Measurements from ENCODE around the gene HOXC10.

Gene HOXC10

DNA sequence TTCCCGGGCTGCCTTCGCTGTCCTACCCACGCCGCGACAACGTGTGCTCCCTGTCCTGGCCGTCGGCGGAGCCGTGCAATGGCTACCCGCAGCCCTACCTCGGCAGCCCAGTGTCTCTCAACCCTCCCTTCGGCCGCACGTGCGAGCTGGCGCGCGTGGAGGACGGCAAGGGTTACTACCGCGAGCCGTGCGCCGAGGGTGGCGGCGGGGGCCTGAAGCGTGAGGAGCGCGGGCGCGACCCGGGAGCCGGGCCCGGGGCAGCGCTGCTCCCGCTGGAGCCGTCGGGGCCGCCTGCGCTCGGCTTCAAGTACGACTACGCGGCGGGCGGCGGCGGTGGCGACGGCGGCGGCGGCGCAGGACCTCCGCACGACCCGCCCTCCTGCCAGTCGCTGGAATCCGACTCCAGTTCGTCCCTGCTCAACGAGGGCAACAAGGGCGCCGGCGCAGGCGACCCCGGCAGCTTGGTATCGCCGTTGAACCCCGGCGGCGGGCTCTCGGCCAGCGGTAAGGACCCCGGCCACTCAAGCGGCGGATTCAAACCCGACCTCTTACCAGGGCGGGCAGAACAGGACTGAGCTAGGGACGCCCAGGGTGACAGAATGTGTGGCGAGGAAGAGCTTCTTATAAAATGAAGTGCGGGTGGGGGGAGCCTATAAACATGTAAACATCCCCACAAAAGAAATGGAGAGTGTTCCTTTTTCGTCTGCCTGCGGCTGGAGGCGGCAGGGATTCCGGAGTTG lies 29.7 kb upstream of the HOXC10 start:
- no peak overlapping the region for H3K4me3 Mint-ChIP-seq

DNA sequence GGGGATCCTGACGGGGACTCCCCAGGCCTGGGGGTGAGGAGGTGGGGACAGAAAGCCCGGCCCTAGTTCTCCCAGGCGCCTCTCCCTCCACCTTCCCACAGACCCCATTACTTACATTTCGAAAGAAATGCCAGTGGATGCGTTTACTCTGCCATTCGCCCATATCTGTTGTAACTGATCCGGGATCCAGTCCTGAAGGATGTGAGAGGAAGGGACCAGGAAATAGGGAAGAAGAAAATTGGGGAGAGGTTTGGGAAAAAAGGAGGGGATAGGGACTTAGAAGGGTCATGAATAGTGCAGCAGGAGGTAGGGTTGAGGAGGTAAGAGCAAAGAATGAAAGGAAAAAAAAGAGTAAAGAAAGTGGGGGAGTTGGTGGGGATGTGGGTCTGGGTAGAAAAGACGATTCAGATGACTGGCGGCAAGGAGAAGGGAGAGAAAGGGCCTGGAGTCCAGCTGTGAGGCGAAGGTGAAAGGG lies 29.1 kb upstream of the HOXC10 start:
- Mint-ChIP-seq H3K9me3 (peaks cover 4 to 6% of the 10 kb centered on the region in 2 donors), H3K4me3 (peak overlapping the region; percentile 54 to 55)

More for the DNA sequence above, 29.7 kb upstream of the HOXC10 start:
- Mint-ChIP-seq H3K36me3 (peaks cover 0 to 6% of the 10 kb centered on the region in 2 donors), H3K9me3 (peaks cover 4 to 6% of the 10 kb centered on the region in 2 donors), H3K27ac (peak overlapping the region; percentile 73), H3K27me3 (peaks cover 79 to 90% of the 10 kb centered on the region in 2 donors), H3K4me1 (peaks cover 14 to 27% of the 10 kb centered on the region in 2 donors)
- DNase-seq: no peak
- no peak for ATAC-seq (replicated peaks)

GRCh38 chr12:53956251-53956887 lies 28.6 kb upstream of the HOXC10 start:
- Mint-ChIP-seq H3K4me1 (peaks cover 10 to 30% of the 10 kb centered on the region in 2 donors), H3K36me3 (peaks cover 2 to 6% of the 10 kb centered on the region in 2 donors), H3K4me3 (peak overlapping the region; percentile 54 to 55), H3K9me3 (peaks cover 4 to 6% of the 10 kb centered on the region in 2 donors), H3K27ac (peak overlapping the region; percentile 84), H3K27me3 (peaks cover 76 to 90% of the 10 kb centered on the region in 2 donors)
- ATAC-seq (replicated peaks) (no peak), DNase-seq (no peak)

More for the DNA sequence above, 29.1 kb upstream of the HOXC10 start:
- Mint-ChIP-seq H3K4me1 (peaks cover 14 to 30% of the 10 kb centered on the region in 2 donors), H3K36me3 (peaks cover 2 to 6% of the 10 kb centered on the region in 2 donors), H3K27me3 (peaks cover 80 to 90% of the 10 kb centered on the region in 2 donors), H3K27ac (peak overlapping the region; percentile 84)
- no peak for DNase-seq
- ATAC-seq (replicated peaks): no peak

- peak overlapping the region; percentile 51 for H3K27ac Mint-ChIP-seq
- H3K4me3 Mint-ChIP-seq: no peak overlapping the region
- no peak for ATAC-seq (replicated peaks)
- H3K36me3 Mint-ChIP-seq: peaks cover 2 to 6% of the 10 kb centered on the region in 2 donors
- no peak for DNase-seq
- H3K4me1 Mint-ChIP-seq: peaks cover 10 to 26% of the 10 kb centered on the region in 2 donors
- peaks cover 70 to 89% of the 10 kb centered on the region in 2 donors for H3K27me3 Mint-ChIP-seq
- peaks cover 4 to 6% of the 10 kb centered on the region in 2 donors for H3K9me3 Mint-ChIP-seq
These were observed 27.9 kb upstream of the HOXC10 start for GRCh38 chr12:53956914-53957536.

DNA sequence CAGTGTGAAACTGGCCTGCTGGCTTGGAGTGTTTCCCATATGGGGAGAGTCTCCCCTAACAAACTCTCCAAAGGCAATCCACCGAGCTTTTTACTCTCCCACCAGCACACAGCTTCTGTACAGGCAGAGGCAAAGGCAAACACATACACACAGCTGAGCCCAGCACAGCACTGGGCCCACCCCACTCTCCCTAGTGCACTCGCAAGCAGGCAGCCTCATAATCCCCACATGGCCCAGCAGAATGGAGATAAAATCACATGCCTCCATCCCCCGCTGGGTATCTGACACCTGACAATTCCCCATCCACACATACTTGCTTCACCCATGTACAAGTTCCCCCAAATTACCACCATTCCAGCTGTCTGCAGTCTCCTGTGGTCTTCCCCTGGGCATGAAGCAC lies 26.8 kb upstream of the HOXC10 start:
- peaks cover 2 to 6% of the 10 kb centered on the region in 2 donors for H3K36me3 Mint-ChIP-seq
- peaks cover 4 to 6% of the 10 kb centered on the region in 2 donors for H3K9me3 Mint-ChIP-seq
- H3K27me3 Mint-ChIP-seq: peaks cover 72 to 86% of the 10 kb centered on the region in 2 donors
- no peak overlapping the region for H3K4me3 Mint-ChIP-seq
- no peak for ATAC-seq (replicated peaks)
- no peak for DNase-seq
- H3K4me1 Mint-ChIP-seq: peaks cover 10 to 29% of the 10 kb centered on the region in 2 donors
- no peak overlapping the region for H3K27ac Mint-ChIP-seq

- H3K4me3 Mint-ChIP-seq: no peak overlapping the region
- peaks cover 0 to 2% of the 10 kb centered on the region in 2 donors for H3K36me3 Mint-ChIP-seq
- peaks cover 73 to 86% of the 10 kb centered on the region in 2 donors for H3K27me3 Mint-ChIP-seq
- H3K27ac Mint-ChIP-seq: peak overlapping the region; percentile 82
- no peak for ATAC-seq (replicated peaks)
- H3K4me1 Mint-ChIP-seq: peaks cover 11 to 41% of the 10 kb centered on the region in 2 donors
- DNase-seq: no peak
- H3K9me3 Mint-ChIP-seq: peaks cover 6 to 8% of the 10 kb centered on the region in 2 donors
These were observed 25.6 kb upstream of the HOXC10 start for GRCh38 chr12:53959314-53959713.

DNA sequence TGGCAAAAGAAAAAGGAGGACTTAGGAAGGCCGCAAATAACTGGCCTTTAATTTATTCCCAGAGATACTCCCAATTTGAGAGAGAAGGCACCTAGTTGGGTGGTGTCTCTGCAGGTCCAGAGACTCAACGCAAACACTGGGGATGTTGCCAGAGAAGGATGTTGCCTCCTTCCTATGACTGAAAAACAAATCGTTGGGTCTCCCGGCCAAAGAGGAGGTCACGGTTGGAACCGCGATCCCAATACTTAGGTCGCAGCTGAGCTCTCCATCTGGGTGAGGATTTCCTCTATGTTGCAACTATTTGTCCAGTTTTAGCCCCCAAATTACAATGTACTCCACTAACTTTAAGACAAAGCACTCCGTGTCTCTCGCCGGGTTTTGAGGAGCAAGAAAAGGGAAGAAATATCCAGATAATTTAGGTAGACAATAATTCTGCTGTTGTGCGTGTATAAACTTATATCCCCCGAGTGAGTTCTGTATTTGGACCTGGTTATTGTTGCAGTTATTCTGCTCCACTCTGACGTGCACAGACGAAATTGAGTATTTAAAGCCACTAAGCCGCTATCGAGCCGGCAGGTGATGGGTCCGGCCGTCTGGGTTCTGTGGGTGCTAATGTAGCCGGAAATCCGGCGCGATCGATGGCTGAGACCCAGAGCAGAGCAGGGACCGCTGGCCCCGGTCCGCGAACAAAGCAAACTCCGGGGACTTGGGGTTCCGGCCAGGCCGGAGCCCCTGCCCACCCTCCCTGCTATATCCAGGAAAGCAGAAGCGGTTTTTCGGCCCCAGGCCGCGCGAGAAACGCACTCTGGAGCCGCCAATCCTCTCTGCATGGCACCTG lies 24.5 kb upstream of the HOXC10 start:
- Mint-ChIP-seq H3K36me3 (peaks cover 0 to 3% of the 10 kb centered on the region in 2 donors), H3K4me3 (peak overlapping the region; percentile 16 to 50), H3K9me3 (peaks cover 6 to 8% of the 10 kb centered on the region in 2 donors), H3K4me1 (peaks cover 16 to 47% of the 10 kb centered on the region in 2 donors), H3K27ac (peak overlapping the region; percentile 82), H3K27me3 (peaks cover 79 to 93% of the 10 kb centered on the region in 2 donors)
- ATAC-seq (replicated peaks) (no peak), DNase-seq (no peak)

- H3K27ac Mint-ChIP-seq: peak overlapping the region; percentile 57
- peak overlapping the region in 1 of 2 donors; percentile 8 for H3K4me3 Mint-ChIP-seq
- H3K4me1 Mint-ChIP-seq: peaks cover 15 to 49% of the 10 kb centered on the region in 2 donors
- peaks cover 0 to 5% of the 10 kb centered on the region in 2 donors for H3K36me3 Mint-ChIP-seq
- no peak for ATAC-seq (replicated peaks)
- H3K9me3 Mint-ChIP-seq: peaks cover 6 to 7% of the 10 kb centered on the region in 2 donors
- H3K27me3 Mint-ChIP-seq: peaks cover 77 to 93% of the 10 kb centered on the region in 2 donors
- no peak for DNase-seq
These were observed 23.8 kb upstream of the HOXC10 start for GRCh38 chr12:53961025-53961761.

DNA sequence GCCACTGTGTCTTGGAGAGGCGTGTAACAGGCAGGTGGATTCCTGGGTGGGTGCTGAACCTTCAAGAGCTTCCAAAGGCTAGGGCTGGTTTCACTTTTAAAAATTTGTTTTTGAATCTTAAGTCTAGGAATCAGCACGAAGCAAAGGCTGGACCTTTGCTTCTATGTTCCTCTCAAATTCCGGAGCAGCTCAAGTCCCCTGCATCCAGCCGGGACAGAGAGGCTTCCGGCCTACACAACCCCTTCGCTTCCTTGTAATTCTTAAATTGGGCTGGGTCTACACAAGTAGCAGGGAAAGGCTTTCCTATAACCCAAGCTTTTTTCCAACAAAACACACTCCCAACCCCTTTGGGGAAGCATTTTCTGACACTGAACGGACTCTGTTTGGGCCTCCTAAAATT lies 21.9 kb upstream of the HOXC10 start:
- ATAC-seq (replicated peaks): no peak
- Mint-ChIP-seq H3K27ac (peak overlapping the region; percentile 38), H3K9me3 (peaks cover 6 to 7% of the 10 kb centered on the region in 2 donors)

DNA sequence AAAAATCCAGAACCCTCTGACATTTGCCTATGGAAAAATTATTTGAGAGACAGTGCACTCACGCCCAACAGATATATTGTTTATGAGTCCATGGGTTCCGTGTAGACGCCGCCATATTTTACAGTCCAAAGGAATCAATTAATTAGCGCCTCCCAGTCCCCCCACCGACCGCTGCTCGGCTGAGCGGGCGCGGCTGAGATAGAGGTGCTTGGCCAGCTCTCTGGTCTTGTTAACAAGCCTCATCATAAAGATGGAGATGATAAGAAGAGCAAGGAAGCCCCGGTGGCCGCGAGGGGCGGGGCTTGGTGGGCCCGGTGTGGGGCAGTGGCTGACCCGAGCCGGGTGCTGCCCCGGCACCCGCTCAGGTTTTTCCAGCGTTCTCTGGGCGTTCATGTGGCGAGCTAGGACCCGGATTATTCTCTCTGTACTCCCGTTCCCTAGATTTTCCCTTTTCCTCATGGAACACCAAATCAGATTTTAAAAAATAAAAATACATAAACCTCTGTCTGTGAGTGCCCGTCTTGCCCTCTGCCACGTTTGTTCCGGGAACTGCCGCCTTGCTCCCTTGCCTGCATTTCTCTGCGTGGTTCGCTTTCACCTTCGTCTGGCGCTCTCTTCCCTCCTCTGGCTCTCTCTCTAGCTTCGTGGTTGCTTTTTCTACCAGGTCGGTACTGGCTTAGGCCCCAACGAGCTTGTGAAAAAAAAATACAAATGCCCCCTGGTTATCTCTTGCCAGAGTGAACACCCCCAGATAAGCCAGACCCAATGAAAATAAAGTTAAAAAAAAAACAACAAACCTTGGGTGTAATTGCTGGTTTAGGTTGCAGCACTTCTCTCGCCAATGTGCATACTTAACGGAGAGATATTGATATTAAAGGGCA lies 21.3 kb upstream of the HOXC10 start:
- Mint-ChIP-seq H3K4me3 (peak overlapping the region in 1 of 2 donors; percentile 22), H3K4me1 (peaks cover 18 to 48% of the 10 kb centered on the region in 2 donors), H3K27me3 (peaks cover 77 to 93% of the 10 kb centered on the region in 2 donors), H3K36me3 (peaks cover 0 to 7% of the 10 kb centered on the region in 2 donors), H3K9me3 (peaks cover 6 to 7% of the 10 kb centered on the region in 2 donors), H3K27ac (peak overlapping the region; percentile 38)
- ATAC-seq (replicated peaks): no peak
- no peak for DNase-seq

More for the DNA sequence above, 21.9 kb upstream of the HOXC10 start:
- Mint-ChIP-seq H3K36me3 (peaks cover 0 to 7% of the 10 kb centered on the region in 2 donors), H3K4me1 (peaks cover 18 to 48% of the 10 kb centered on the region in 2 donors), H3K27me3 (peaks cover 77 to 93% of the 10 kb centered on the region in 2 donors), H3K4me3 (no peak overlapping the region)
- DNase-seq: no peak

GRCh38 chr12:53964315-53964713 lies 20.6 kb upstream of the HOXC10 start:
- peaks cover 77 to 93% of the 10 kb centered on the region in 2 donors for H3K27me3 Mint-ChIP-seq
- ATAC-seq (replicated peaks) (no peak), DNase-seq (no peak)
- H3K9me3 Mint-ChIP-seq: peaks cover 6 to 7% of the 10 kb centered on the region in 2 donors
- H3K27ac Mint-ChIP-seq: peak overlapping the region; percentile 11
- H3K4me1 Mint-ChIP-seq: peaks cover 18 to 48% of the 10 kb centered on the region in 2 donors
- H3K4me3 Mint-ChIP-seq: no peak overlapping the region
- peaks cover 0 to 7% of the 10 kb centered on the region in 2 donors for H3K36me3 Mint-ChIP-seq
